ENCODE measurements around the gene COL28A1. TPM values are rescaled to one million over a fixed set of nuclear protein-coding genes. Genes with fewer than 3 reads are reported as not detected.

Gene COL28A1
- total and polyA plus RNA-seq, 8 donors: 0.58 to 39.7 (median 4.5) TPM

DNA sequence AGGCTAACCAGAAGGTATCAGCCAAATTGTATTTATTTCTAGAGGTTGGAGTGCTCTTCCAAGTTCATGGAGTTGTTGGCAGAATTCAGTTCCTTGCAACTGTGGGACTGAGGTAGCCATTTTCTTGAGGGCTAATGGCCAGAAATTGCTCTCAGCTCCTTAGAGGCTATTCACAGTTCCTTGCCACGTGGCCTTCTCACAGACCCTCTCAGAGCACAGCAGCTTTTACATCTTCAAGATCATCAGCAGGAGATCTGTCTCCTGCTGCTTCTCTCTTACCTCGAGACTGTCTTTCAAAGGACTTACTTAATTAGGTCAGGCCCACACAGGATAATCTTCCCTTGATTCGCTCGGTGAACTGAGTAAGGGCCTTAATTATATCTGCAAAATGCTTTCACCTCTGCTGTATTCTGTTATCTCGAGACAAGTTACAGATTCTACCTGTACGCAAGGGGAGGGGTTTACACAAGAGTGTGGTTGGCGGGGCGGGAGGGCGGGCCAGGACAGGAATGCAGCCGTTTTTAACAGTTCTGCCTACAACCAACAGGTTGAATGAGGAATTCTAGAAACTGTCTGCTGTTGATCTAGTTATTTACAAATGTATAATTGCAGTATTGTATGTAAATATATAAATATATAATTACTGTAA lies 46.0 kb upstream of the COL28A1 start:
- TF ChIP-seq EP300 (IDR thresholded peaks at IDR 0.05) (no peak), POLR2AphosphoS5 (IDR thresholded peaks at IDR 0.05) (no peak), POLR2A (IDR thresholded peaks at IDR 0.05) (no peak)
- TF ChIP-seq, protein P1, sequence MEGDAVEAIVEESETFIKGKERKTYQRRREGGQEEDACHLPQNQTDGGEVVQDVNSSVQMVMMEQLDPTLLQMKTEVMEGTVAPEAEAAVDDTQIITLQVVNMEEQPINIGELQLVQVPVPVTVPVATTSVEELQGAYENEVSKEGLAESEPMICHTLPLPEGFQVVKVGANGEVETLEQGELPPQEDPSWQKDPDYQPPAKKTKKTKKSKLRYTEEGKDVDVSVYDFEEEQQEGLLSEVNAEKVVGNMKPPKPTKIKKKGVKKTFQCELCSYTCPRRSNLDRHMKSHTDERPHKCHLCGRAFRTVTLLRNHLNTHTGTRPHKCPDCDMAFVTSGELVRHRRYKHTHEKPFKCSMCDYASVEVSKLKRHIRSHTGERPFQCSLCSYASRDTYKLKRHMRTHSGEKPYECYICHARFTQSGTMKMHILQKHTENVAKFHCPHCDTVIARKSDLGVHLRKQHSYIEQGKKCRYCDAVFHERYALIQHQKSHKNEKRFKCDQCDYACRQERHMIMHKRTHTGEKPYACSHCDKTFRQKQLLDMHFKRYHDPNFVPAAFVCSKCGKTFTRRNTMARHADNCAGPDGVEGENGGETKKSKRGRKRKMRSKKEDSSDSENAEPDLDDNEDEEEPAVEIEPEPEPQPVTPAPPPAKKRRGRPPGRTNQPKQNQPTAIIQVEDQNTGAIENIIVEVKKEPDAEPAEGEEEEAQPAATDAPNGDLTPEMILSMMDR (IDR thresholded peaks at IDR 0.05): no peak
- no peaks in the 10 kb centered on the region for H3K9me3 ChIP-seq
- intact Hi-C loops (cut with DNase I; ENCODE audit: low total_unique reads): no loop called here
- WGBS, 5 donors: 42 to 71% (median 59%) methylated on average over 10 of the region's 10 CpGs
- peak in 1 of 2 donors; percentile 29 for DNase-seq
- H3K4me1 ChIP-seq: peaks cover 0 to 26% (median 10%) of the 10 kb centered on the region in 4 donors
- peaks cover 0 to 8% (median 0%) of the 10 kb centered on the region in 4 donors for H3K36me3 ChIP-seq
- no peaks in the 10 kb centered on the region for H3K27me3 ChIP-seq
- no peak overlapping the region for H3K4me3 ChIP-seq
- H3K27ac ChIP-seq: peak overlapping the region in 2 of 5 donors; percentile 25 to 54

- no peaks in the 10 kb centered on the region for H3K9me3 ChIP-seq
- intact Hi-C loops (cut with DNase I; ENCODE audit: low total_unique reads): no loop called here
- TF ChIP-seq, protein P1 (IDR thresholded peaks at IDR 0.05): no peak
- TF ChIP-seq POLR2A (IDR thresholded peaks at IDR 0.05) (no peak), EP300 (IDR thresholded peaks at IDR 0.05) (no peak), POLR2AphosphoS5 (IDR thresholded peaks at IDR 0.05) (no peak)
- 93 to 97% (median 96%) methylated on average over 3 of the region's 3 CpGs for WGBS, 5 donors
- no peak overlapping the region for H3K27ac ChIP-seq
- no peak overlapping the region for H3K4me3 ChIP-seq
- H3K4me1 ChIP-seq: peaks cover 0 to 20% (median 5%) of the 10 kb centered on the region in 4 donors
- no peaks in the 10 kb centered on the region for H3K27me3 ChIP-seq
- DNase-seq: no peak
- H3K36me3 ChIP-seq: peaks cover 0 to 8% (median 0%) of the 10 kb centered on the region in 4 donors
These were observed 44.0 kb upstream of the COL28A1 start for GRCh38 chr7:7579638-7580037.

GRCh38 chr7:7577888-7578287 lies 42.2 kb upstream of the COL28A1 start:
- H3K4me1 ChIP-seq: peaks cover 0 to 27% (median 8%) of the 10 kb centered on the region in 4 donors
- intact Hi-C loops (cut with DNase I; ENCODE audit: low total_unique reads): no loop called here
- no peak for DNase-seq
- TF ChIP-seq, protein P1 (IDR thresholded peaks at IDR 0.05): no peak
- TF ChIP-seq EP300 (IDR thresholded peaks at IDR 0.05) (no peak), POLR2AphosphoS5 (IDR thresholded peaks at IDR 0.05) (no peak), POLR2A (IDR thresholded peaks at IDR 0.05) (no peak)
- H3K4me3 ChIP-seq: no peak overlapping the region
- peaks cover 0 to 10% (median 3%) of the 10 kb centered on the region in 4 donors for H3K36me3 ChIP-seq
- H3K27ac ChIP-seq: no peak overlapping the region
- H3K27me3 ChIP-seq: no peaks in the 10 kb centered on the region
- no peaks in the 10 kb centered on the region for H3K9me3 ChIP-seq
- WGBS, 5 donors: 72 to 91% (median 85%) methylated on average over 1 of the region's 1 CpG

DNA sequence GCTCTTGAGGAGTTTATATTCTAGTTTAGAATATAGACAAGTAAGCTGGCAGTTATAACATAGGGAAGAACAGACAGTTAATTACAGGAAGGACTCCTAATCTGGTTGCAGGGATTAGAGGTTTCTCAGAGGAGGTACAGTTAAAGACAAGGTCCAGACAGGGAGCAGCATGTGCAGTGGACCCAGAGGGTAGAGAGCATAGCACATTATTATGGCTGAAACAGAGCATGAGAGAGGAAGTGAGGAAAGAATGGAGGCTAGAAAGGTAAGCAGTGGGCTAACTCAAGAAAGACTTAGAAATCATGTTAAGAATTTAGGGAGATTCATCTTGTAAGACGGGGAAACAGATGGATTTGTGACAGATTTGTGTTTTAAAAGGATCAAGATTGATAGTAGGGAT lies 40.7 kb upstream of the COL28A1 start:
- peaks cover 0 to 15% (median 7%) of the 10 kb centered on the region in 4 donors for H3K4me1 ChIP-seq
- H3K27me3 ChIP-seq: no peaks in the 10 kb centered on the region
- H3K27ac ChIP-seq: no peak overlapping the region
- TF ChIP-seq POLR2A (IDR thresholded peaks at IDR 0.05): no peak
- TF ChIP-seq, protein P1 (IDR thresholded peaks at IDR 0.05): no peak
- H3K4me3 ChIP-seq: no peak overlapping the region
- intact Hi-C loops (cut with DNase I; ENCODE audit: low total_unique reads): no loop called here
- 94 to 100% (median 95%) methylated on average over 1 of the region's 1 CpG for WGBS, 5 donors
- no peak for DNase-seq
- H3K36me3 ChIP-seq: peaks cover 0 to 11% (median 3%) of the 10 kb centered on the region in 4 donors
- H3K9me3 ChIP-seq: no peaks in the 10 kb centered on the region
